ENCODE measurements around the gene SLC4A5.
"Not testable (repeated sequence)": the region's sequence is repeated elsewhere in the genome, so short reads cannot be mapped to it uniquely, and the experiment has no call there.

SLC4A5 gene

GRCh38 chr2:74345272-74345943 lies 2.2 kb upstream of the SLC4A5 start:
- Histone ChIP-seq H3K79me2 (ENCODE audit: insufficient read depth, low read depth) (no peaks in the 10 kb centered on the region), H3K4me3 (IDR thresholded peaks at IDR 0.05; ENCODE audit: insufficient read depth, low read depth, low read length) (no peak overlapping the region)

GRCh38 chr2:74336227-74336626 lies 7.0 kb downstream of the SLC4A5 start:
- H4K20me1 ChIP-seq (ENCODE audit: insufficient read depth); H3K4me1 ChIP-seq (ENCODE audit: low read depth, poor library complexity, severe bottlenecking); H3K9ac ChIP-seq; H2AFZ ChIP-seq (ENCODE audit: low read depth); H3K79me2 ChIP-seq (ENCODE audit: insufficient read depth, low read depth); H3K36me3 ChIP-seq (ENCODE audit: insufficient read depth); H3K27ac ChIP-seq; H3K27me3 ChIP-seq (ENCODE audit: insufficient read depth, low read depth); H3K4me2 ChIP-seq; H3K4me3 ChIP-seq (IDR thresholded peaks at IDR 0.05; ENCODE audit: insufficient read depth, low read depth, low read length): not testable (repeated sequence)

More at GRCh38 chr2:74345272-74345943, 2.2 kb upstream of the SLC4A5 start:
- no peak overlapping the region for H2AFZ ChIP-seq (ENCODE audit: low read depth)
- H4K20me1 ChIP-seq (ENCODE audit: insufficient read depth): no peaks in the 10 kb centered on the region
- no peaks in the 10 kb centered on the region for H3K27me3 ChIP-seq (ENCODE audit: insufficient read depth, low read depth)
- no peaks in the 10 kb centered on the region for H3K4me1 ChIP-seq (ENCODE audit: low read depth, poor library complexity, severe bottlenecking)
- no peak overlapping the region for H3K9ac ChIP-seq
- no peak overlapping the region for H3K27ac ChIP-seq
- no peak overlapping the region for H3K4me2 ChIP-seq
- H3K36me3 ChIP-seq (ENCODE audit: insufficient read depth): no peaks in the 10 kb centered on the region
- TF ChIP-seq, protein P1, sequence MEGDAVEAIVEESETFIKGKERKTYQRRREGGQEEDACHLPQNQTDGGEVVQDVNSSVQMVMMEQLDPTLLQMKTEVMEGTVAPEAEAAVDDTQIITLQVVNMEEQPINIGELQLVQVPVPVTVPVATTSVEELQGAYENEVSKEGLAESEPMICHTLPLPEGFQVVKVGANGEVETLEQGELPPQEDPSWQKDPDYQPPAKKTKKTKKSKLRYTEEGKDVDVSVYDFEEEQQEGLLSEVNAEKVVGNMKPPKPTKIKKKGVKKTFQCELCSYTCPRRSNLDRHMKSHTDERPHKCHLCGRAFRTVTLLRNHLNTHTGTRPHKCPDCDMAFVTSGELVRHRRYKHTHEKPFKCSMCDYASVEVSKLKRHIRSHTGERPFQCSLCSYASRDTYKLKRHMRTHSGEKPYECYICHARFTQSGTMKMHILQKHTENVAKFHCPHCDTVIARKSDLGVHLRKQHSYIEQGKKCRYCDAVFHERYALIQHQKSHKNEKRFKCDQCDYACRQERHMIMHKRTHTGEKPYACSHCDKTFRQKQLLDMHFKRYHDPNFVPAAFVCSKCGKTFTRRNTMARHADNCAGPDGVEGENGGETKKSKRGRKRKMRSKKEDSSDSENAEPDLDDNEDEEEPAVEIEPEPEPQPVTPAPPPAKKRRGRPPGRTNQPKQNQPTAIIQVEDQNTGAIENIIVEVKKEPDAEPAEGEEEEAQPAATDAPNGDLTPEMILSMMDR (conservative IDR thresholded peaks at IDR 0.05; ENCODE audit: low read depth, low read length): no peak

- Histone ChIP-seq H2AFZ (ENCODE audit: low read depth) (no peak overlapping the region), H3K36me3 (ENCODE audit: insufficient read depth) (no peaks in the 10 kb centered on the region), H3K4me2 (no peak overlapping the region), H3K27ac (no peak overlapping the region), H3K79me2 (ENCODE audit: insufficient read depth, low read depth) (no peaks in the 10 kb centered on the region), H3K4me1 (ENCODE audit: low read depth, poor library complexity, severe bottlenecking) (no peaks in the 10 kb centered on the region), H4K20me1 (ENCODE audit: insufficient read depth) (no peaks in the 10 kb centered on the region), H3K27me3 (ENCODE audit: insufficient read depth, low read depth) (no peaks in the 10 kb centered on the region), H3K4me3 (IDR thresholded peaks at IDR 0.05; ENCODE audit: insufficient read depth, low read depth, low read length) (no peak overlapping the region), H3K9ac (no peak overlapping the region)
- TF ChIP-seq, protein P1 (conservative IDR thresholded peaks at IDR 0.05; ENCODE audit: low read depth, low read length): peak; percentile 95
These were observed 8.3 kb downstream of the SLC4A5 start for GRCh38 chr2:74334931-74335333.

DNA sequence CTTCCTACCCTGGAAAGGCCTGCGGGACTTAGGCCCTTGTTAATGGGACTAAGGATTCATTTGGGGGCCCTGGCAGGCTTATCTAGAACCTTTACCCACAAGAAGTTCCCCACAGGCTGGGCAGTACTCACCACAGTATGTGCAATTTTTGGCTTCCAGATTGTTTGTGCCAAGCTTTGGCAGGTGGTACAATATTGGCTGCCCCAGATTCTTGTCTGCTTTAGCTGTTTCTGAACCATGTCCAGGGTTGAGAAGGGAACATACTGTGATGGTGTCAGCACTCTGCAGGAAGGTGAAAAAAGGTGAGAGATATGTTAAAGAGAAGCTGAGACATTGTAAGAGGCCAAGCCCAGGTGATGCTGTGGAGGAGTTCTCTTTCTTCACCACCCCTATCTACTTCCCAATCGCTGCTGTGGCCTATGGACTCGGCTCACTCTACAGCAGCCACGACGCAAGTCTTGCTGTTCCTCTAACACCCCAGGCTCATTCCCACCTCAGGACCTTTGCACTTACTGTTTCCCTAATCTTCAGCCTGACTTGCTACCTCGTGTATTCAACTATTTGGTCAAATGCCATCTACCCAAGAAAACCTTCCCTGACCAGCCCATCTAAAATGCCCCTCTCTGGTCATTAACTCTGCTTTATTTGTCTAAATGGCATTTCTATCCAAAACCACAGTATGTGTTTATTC lies 9.2 kb downstream of the SLC4A5 start:
- H3K36me3 ChIP-seq (ENCODE audit: insufficient read depth): no peaks in the 10 kb centered on the region
- no peak overlapping the region for H3K27ac ChIP-seq
- H2AFZ ChIP-seq (ENCODE audit: low read depth): no peak overlapping the region
- no peaks in the 10 kb centered on the region for H3K27me3 ChIP-seq (ENCODE audit: insufficient read depth, low read depth)
- no peaks in the 10 kb centered on the region for H3K79me2 ChIP-seq (ENCODE audit: insufficient read depth, low read depth)
- TF ChIP-seq, protein P1 (conservative IDR thresholded peaks at IDR 0.05; ENCODE audit: low read depth, low read length): no peak
- no peaks in the 10 kb centered on the region for H4K20me1 ChIP-seq (ENCODE audit: insufficient read depth)
- H3K9ac ChIP-seq: no peak overlapping the region
- no peaks in the 10 kb centered on the region for H3K4me1 ChIP-seq (ENCODE audit: low read depth, poor library complexity, severe bottlenecking)
- no peak overlapping the region for H3K4me2 ChIP-seq
- H3K4me3 ChIP-seq (IDR thresholded peaks at IDR 0.05; ENCODE audit: insufficient read depth, low read depth, low read length): no peak overlapping the region

DNA sequence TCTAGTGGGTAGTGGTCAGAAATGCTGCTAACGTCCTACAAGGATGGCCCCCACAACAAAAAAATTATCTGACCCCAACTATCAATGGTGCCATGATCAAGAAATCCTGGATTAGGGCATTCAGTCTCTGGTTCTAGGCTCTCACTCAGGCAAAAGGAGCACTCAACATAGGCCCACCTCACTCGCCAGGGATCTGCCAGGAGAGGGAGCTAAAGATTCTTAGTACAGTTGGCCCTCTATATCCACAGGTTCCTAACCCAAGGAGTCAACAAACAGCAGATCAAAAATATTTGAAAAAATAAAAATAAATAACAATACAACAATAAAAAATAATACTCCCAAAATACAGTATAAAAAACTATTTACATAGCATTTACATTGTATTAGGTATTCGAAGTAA lies 10.0 kb downstream of the SLC4A5 start:
- TF ChIP-seq, protein P1 (conservative IDR thresholded peaks at IDR 0.05; ENCODE audit: low read depth, low read length): peak; percentile 57
- Histone ChIP-seq H2AFZ (ENCODE audit: low read depth) (no peak overlapping the region), H3K4me1 (ENCODE audit: low read depth, poor library complexity, severe bottlenecking) (no peaks in the 10 kb centered on the region), H3K27me3 (ENCODE audit: insufficient read depth, low read depth) (no peaks in the 10 kb centered on the region), H3K27ac (no peak overlapping the region), H3K79me2 (ENCODE audit: insufficient read depth, low read depth) (no peaks in the 10 kb centered on the region), H3K36me3 (ENCODE audit: insufficient read depth) (no peaks in the 10 kb centered on the region), H4K20me1 (ENCODE audit: insufficient read depth) (no peaks in the 10 kb centered on the region), H3K4me2 (no peak overlapping the region), H3K9ac (no peak overlapping the region), H3K4me3 (IDR thresholded peaks at IDR 0.05; ENCODE audit: insufficient read depth, low read depth, low read length) (no peak overlapping the region)
